ENCODE measurements around the gene KRT17.
"Not testable (repeated sequence)": the region's sequence is repeated elsewhere in the genome, so short reads cannot be mapped to it uniquely, and the experiment has no call there.

Gene KRT17

DNA sequence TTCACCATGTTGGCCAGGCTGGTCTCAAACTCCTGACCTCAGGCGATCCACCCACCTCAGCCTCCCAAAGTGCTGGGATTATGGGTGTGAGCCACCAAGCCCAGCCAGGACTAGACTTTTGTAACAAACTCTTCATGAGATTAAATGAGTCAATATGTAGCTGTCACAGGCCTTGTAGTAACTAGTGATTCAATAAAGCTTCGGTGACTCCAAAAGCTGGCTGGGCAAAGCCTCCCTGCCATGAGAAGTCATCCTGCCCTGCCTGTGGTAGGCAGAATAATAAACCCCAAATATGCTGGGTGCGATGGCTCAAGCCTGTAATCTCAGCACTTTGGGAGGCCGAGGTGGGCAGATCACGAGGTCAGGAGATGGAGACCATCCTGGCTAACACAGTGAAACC lies 16.2 kb upstream of the KRT17 start:
- H3K4me3 ChIP-seq (ENCODE audit: low read length); H3K27me3 ChIP-seq (ENCODE audit: insufficient read depth, low read length); H3K27ac ChIP-seq (ENCODE audit: low read depth, low read length); H3K4me1 ChIP-seq (ENCODE audit: insufficient read depth, low read length); H3K9ac ChIP-seq (ENCODE audit: low read depth, low read length); H3K9me3 ChIP-seq (ENCODE audit: insufficient read depth, low read depth, low read length); H3K36me3 ChIP-seq (ENCODE audit: insufficient read depth, low read length): not testable (repeated sequence)
- 97% methylated on average over 5 of the region's 5 CpGs for WGBS

DNA sequence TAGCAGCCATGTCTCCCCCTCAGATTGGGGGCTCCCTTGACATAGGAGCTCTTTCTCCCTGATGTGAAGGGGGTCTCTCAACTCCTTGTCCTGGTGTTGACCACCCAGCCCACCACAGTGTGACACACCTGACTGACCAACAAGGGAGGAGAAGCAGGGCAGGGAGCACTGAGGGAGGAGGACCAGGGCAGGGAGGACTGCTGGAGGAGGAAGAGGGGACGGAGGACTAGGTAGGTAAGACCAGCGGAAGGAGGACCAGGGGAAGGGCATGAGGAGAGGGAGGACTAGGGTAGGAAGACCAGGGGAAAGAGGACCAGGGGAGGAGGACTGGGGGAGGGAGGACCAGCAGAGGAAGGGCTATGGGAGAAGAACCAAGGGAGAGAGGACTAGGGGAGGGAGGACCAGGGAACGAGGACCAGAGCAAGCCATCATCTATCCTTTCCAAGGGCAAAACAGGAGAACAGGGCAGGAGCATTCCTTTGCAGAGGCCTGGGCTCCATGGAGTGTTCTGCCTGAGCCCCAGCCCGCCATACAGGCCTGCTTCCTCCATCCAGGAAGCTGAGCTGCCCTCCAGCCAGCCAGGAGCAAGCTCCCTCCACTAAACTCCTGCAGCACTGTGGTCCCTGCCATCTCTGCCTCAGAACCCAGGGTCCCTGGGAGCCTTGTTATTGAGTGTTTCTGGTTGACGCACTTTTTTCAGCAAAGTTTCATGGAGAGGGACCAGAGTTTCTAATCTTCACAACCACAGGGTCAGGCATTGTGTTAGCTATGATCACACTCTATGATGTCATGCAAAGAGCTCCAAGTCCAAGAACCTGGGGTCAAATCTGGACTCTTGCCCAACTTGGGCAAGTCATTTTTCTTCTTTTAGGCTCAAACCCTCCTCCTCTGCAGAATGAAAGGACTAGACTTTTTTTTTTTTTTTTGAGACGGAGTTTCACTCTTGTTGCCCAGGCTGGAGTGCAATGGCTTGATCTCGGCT lies 15.4 kb upstream of the KRT17 start:
- 91% methylated on average over 7 of the region's 7 CpGs for WGBS
- no peak overlapping the region for H3K27ac ChIP-seq (ENCODE audit: low read depth, low read length)
- no peak overlapping the region for H3K4me3 ChIP-seq (ENCODE audit: low read length)
- H3K9me3 ChIP-seq (ENCODE audit: insufficient read depth, low read depth, low read length): no peaks in the 10 kb centered on the region
- no peak overlapping the region for H3K9ac ChIP-seq (ENCODE audit: low read depth, low read length)
- peaks cover 7% of the 10 kb centered on the region; the same call in 1 of the 2 replicates for H3K4me1 ChIP-seq (ENCODE audit: insufficient read depth, low read length)
- H3K36me3 ChIP-seq (ENCODE audit: insufficient read depth, low read length): no peaks in the 10 kb centered on the region
- H3K27me3 ChIP-seq (ENCODE audit: insufficient read depth, low read length): no peaks in the 10 kb centered on the region

DNA sequence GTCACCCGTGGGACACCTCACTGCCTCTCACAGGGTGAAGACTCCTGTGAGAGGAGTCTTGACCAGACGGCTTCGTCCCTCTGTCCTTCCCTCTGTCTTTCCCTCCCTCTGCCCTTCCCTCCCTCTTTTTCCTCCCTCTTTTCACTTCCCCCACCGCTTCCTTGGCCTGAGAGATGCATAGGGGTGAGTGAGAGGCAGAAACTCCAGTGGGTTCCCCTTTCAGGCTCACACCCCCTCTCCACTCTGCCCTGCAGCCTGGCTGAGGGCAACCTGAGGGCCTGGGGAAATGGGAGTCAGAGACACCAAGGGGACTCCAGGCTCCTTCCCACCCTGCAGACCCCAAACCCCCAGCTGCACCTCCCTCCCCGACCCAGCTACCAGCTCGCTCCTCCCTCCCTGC lies 14.6 kb upstream of the KRT17 start:
- H3K27me3 ChIP-seq (ENCODE audit: insufficient read depth, low read length): no peaks in the 10 kb centered on the region
- H3K4me3 ChIP-seq (ENCODE audit: low read length): no peak overlapping the region
- H3K9ac ChIP-seq (ENCODE audit: low read depth, low read length): no peak overlapping the region
- no peaks in the 10 kb centered on the region for H3K36me3 ChIP-seq (ENCODE audit: insufficient read depth, low read length)
- H3K4me1 ChIP-seq (ENCODE audit: insufficient read depth, low read length): peaks cover 7% of the 10 kb centered on the region; the same call in 1 of the 2 replicates
- 79% methylated on average over 5 of the region's 6 CpGs for WGBS
- H3K27ac ChIP-seq (ENCODE audit: low read depth, low read length): no peak overlapping the region
- H3K9me3 ChIP-seq (ENCODE audit: insufficient read depth, low read depth, low read length): no peaks in the 10 kb centered on the region

DNA sequence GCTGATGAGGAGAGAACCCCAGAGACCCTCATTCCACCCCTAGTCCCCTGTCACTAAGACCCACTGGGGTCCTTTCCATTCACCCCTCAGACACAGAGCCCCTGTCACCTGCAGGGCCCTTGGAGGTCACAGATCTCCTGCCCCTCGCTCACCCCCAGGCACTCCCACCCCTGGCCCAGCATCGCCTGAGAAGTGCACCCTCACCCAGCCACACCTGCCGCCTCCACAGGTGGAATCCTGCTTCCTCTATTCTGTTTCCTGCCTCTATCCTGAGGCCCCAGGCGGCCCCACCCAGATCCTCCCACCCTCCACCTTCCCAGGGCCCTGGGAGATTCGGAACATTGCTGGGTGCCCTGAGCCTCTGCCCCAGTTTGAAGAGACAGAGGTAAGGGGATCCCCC lies 13.8 kb upstream of the KRT17 start:
- Histone ChIP-seq H3K9me3 (ENCODE audit: insufficient read depth, low read depth, low read length) (no peaks in the 10 kb centered on the region), H3K4me3 (ENCODE audit: low read length) (no peak overlapping the region), H3K27ac (ENCODE audit: low read depth, low read length) (no peak overlapping the region), H3K4me1 (ENCODE audit: insufficient read depth, low read length) (peaks cover 7% of the 10 kb centered on the region; the same call in 1 of the 2 replicates), H3K9ac (ENCODE audit: low read depth, low read length) (no peak overlapping the region), H3K27me3 (ENCODE audit: insufficient read depth, low read length) (no peaks in the 10 kb centered on the region), H3K36me3 (ENCODE audit: insufficient read depth, low read length) (no peaks in the 10 kb centered on the region)
- 86% methylated on average over 5 of the region's 5 CpGs for WGBS

DNA sequence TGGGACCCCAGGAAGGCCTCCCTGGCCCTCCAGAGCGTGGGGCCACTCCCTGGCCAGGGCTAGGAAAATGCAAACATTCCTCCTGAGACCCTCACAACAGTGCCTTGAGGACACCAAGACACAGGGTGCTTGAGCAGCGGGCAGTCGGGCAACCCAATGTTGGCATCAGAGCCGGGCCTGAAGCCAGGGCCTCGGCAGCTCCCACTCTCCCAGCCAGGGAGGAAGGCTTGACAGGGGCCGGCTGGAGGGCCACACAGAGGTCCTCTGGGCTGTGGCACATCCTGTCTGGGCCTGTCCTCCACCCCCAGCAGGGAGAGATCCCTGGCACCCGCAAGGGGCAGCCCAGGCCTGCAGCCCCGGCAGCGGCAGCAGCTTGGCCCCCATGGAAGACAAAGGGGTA lies 12.3 kb upstream of the KRT17 start:
- Histone ChIP-seq H3K9ac (ENCODE audit: low read depth, low read length) (no peak overlapping the region), H3K27me3 (ENCODE audit: insufficient read depth, low read length) (no peaks in the 10 kb centered on the region), H3K4me1 (ENCODE audit: insufficient read depth, low read length) (peaks cover 7% of the 10 kb centered on the region; the same call in 1 of the 2 replicates), H3K27ac (ENCODE audit: low read depth, low read length) (no peak overlapping the region), H3K36me3 (ENCODE audit: insufficient read depth, low read length) (no peaks in the 10 kb centered on the region), H3K9me3 (ENCODE audit: insufficient read depth, low read depth, low read length) (no peaks in the 10 kb centered on the region), H3K4me3 (ENCODE audit: low read length) (no peak overlapping the region)
- WGBS: 89% methylated on average over 9 of the region's 9 CpGs

DNA sequence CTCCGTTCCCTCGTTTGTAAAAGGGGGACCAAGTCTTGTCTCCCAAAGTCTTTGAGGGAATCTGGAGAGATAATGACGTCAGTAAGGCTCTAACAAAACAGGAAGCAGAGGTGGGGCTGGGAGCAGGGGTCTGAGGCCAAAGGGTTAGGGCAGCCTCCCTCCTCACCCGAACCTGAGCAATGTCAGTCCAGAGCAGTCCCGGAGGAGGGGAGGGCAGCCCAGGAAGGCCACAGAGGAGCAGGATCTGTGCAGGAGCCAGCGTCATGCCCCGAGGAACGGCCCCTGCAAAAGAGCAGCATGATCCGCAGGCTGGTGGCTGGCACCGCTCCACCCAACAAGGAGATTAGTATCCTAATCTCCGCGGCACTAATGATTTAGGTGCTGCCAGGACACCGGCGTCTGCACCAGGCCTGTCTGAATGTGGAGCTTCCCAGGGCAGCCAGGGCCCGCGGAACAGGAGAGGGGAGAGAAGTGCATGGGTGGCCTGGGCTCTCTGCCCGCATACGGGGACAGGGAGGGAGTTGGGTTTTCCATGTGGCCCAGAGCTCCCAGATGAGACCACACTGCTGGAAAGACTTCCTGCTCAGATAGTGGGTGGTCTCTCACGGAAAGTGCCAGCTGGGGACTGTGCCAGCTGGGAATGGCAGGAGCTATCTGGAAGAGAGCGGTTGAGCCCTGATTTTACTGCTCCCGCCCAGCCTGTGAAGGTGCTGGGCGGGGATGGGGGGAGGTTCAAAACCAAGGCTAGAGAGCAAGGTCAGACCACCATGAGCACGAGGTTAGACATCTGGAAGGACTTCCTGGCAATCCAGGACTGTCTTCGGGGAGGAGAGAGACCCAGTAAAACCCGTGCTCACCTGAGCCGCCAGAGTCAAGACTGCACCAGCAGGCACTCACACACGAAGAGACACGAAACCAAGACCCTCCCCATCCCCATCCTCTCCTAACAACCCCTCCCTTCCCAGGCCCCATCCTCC lies 11.0 kb upstream of the KRT17 start:
- H3K9me3 ChIP-seq (ENCODE audit: insufficient read depth, low read depth, low read length): no peaks in the 10 kb centered on the region
- no peak overlapping the region for H3K4me3 ChIP-seq (ENCODE audit: low read length)
- no peak overlapping the region for H3K27ac ChIP-seq (ENCODE audit: low read depth, low read length)
- no peaks in the 10 kb centered on the region for H3K27me3 ChIP-seq (ENCODE audit: insufficient read depth, low read length)
- no peaks in the 10 kb centered on the region for H3K36me3 ChIP-seq (ENCODE audit: insufficient read depth, low read length)
- H3K9ac ChIP-seq (ENCODE audit: low read depth, low read length): no peak overlapping the region
- peaks cover 7% of the 10 kb centered on the region; the same call in 1 of the 2 replicates for H3K4me1 ChIP-seq (ENCODE audit: insufficient read depth, low read length)
- 77% methylated on average over 28 of the region's 28 CpGs for WGBS

DNA sequence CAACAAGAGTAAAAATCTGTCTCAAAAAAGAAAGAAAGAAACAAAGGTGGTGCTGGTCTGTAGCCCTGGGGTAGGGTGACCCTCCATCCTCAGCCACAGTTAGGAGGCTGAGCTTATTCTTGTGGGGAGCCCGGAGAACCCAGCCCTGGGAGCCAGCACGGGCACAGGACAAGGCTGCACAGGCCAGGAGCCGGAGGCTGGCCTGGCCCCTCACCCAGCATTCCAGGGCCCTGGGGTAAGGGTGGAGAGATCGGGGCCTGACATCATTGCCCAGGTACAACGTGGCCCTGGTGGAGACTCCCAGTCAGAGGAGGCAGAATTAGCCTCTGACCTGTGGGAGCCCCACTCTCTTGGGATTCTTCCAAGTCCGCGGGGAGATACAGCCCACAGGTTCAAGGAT lies 10.3 kb upstream of the KRT17 start:
- Histone ChIP-seq H3K4me1 (ENCODE audit: insufficient read depth, low read length) (peaks cover 7% of the 10 kb centered on the region; the same call in 1 of the 2 replicates), H3K9ac (ENCODE audit: low read depth, low read length) (no peak overlapping the region), H3K36me3 (ENCODE audit: insufficient read depth, low read length) (no peaks in the 10 kb centered on the region), H3K9me3 (ENCODE audit: insufficient read depth, low read depth, low read length) (no peaks in the 10 kb centered on the region), H3K27ac (ENCODE audit: low read depth, low read length) (no peak overlapping the region), H3K4me3 (ENCODE audit: low read length) (no peak overlapping the region), H3K27me3 (ENCODE audit: insufficient read depth, low read length) (no peaks in the 10 kb centered on the region)
- 76% methylated on average over 7 of the region's 7 CpGs for whole genome bisulfite sequencing

DNA sequence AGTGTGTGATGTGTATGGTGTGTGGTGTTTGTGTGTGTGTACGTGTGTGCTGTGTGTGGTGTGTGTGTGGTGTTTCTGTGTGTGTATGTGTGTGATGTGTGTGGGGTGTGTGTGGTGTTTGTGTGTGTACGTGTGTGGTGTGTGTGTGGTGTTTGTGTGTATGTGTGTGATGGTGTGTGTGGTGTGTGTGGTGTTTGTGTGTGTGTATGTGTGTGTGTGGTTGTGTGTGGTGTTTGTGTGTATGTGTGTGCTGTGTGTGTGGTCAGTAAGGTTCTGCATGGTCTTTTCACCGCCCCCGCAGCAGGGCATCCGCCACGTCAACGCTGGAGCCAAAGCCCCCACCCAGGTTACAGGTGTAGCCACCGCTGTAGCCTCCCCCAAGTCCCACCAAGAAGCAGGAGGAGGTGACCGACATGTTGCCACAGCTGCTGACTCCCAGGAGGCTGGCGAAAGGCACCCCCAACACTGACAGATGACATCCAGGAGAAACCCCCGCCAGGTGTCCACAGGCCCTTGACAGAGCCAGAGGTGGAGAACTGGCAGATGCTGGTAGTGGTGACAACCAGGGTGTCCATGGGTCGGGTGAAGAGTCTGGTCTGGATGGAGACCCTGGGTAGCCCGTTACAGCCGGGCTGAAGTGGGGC lies 9.3 kb upstream of the KRT17 start:
- 92% methylated on average over 14 of the region's 14 CpGs for WGBS
- no peaks in the 10 kb centered on the region for H3K9me3 ChIP-seq (ENCODE audit: insufficient read depth, low read depth, low read length)
- H3K27ac ChIP-seq (ENCODE audit: low read depth, low read length): no peak overlapping the region
- H3K27me3 ChIP-seq (ENCODE audit: insufficient read depth, low read length): no peaks in the 10 kb centered on the region
- peaks cover 7% of the 10 kb centered on the region; the same call in 1 of the 2 replicates for H3K4me1 ChIP-seq (ENCODE audit: insufficient read depth, low read length)
- no peak overlapping the region for H3K9ac ChIP-seq (ENCODE audit: low read depth, low read length)
- no peaks in the 10 kb centered on the region for H3K36me3 ChIP-seq (ENCODE audit: insufficient read depth, low read length)
- H3K4me3 ChIP-seq (ENCODE audit: low read length): no peak overlapping the region

DNA sequence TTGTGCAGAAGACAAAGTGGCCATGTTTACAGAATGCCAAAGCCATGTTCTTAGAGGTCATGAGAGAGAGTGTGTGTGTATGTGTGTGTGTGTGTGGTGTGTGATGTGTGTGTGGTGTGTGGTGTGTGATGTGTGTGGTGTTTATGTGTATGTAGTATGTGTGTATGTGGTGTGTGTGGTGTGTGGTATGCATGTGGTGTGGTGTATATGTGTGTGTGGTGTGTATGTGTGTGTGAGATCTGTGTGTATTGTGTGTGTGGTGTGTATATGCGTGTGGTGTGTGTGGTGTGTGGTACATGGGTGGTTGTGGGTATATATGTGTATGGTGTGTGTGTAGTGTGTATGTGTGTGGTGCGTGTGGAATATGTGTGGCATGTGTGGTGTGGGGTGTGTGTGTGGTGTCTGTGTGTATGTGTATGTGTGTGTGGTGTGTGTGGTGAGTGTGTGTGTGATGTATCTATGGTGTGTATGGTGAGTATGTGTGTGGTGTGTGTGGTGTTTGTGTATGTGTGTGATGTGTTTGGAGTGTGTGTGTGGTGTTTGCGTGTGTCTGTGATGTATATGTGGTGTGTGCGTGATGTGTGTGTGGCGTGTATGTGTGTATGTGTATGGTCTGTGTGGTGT lies 8.2 kb upstream of the KRT17 start:
- H3K4me3 ChIP-seq (ENCODE audit: low read length): no peak overlapping the region
- no peaks in the 10 kb centered on the region for H3K9me3 ChIP-seq (ENCODE audit: insufficient read depth, low read depth, low read length)
- H3K4me1 ChIP-seq (ENCODE audit: insufficient read depth, low read length): peaks cover 7% of the 10 kb centered on the region; the same call in 1 of the 2 replicates
- no peak overlapping the region for H3K9ac ChIP-seq (ENCODE audit: low read depth, low read length)
- H3K36me3 ChIP-seq (ENCODE audit: insufficient read depth, low read length): no peaks in the 10 kb centered on the region
- whole genome bisulfite sequencing: 75% methylated on average over 5 of the region's 5 CpGs
- no peak overlapping the region for H3K27ac ChIP-seq (ENCODE audit: low read depth, low read length)
- H3K27me3 ChIP-seq (ENCODE audit: insufficient read depth, low read length): no peaks in the 10 kb centered on the region

DNA sequence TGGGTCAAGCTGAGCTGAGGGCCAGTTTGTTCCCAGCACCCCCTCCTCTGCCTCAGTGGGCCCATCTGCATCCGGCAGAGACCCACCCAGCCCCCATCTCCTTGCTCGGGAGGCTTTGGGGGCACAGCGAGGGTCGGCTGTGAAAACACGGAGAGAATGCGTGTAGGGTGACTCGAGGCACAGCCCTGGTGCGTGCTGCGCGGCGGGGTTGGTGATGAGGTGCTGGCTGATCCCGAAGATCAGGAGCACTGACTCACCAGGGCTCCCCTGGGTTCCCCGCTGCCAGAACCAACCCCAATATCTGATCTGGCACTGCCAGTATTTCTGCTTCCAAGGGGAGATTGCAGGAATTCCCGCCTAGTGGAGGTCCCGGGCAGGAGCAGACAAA lies 7.5 kb upstream of the KRT17 start:
- WGBS: 88% methylated on average over 15 of the region's 15 CpGs
- Histone ChIP-seq H3K27me3 (ENCODE audit: insufficient read depth, low read length) (no peaks in the 10 kb centered on the region), H3K27ac (ENCODE audit: low read depth, low read length) (no peak overlapping the region), H3K36me3 (ENCODE audit: insufficient read depth, low read length) (no peaks in the 10 kb centered on the region), H3K9ac (ENCODE audit: low read depth, low read length) (no peak overlapping the region), H3K4me3 (ENCODE audit: low read length) (no peak overlapping the region), H3K9me3 (ENCODE audit: insufficient read depth, low read depth, low read length) (no peaks in the 10 kb centered on the region), H3K4me1 (ENCODE audit: insufficient read depth, low read length) (peaks cover 7% of the 10 kb centered on the region; the same call in 1 of the 2 replicates)
